Kidney (tissue), 14 donors: ENCODE results near the gene CLMN. TPM values are rescaled to one million over a fixed set of nuclear protein-coding genes. Genes with fewer than 3 reads are reported as not detected.

Experiments
- DNase-seq, 5 donors: peaks; one replicate each; pipeline ENCODE4 v3.0.0-alpha.2; 2013 to 2020
- FAIRE-seq: peaks from 2 replicates; lab custom pipeline; 2012; peaks lifted over from hg19 to GRCh38; lab: Jason Lieb, UNC
- H3K27ac ChIP-seq, 2 donors: one replicate each; pipeline ENCODE4 v1.7.0; 2013; ENCODE audit warnings: low read depth in 2 of 2, low read length in 2 of 2, inconsistent platforms in 1 of 2
- H3K27me3 ChIP-seq: one replicate; pipeline ENCODE4 v1.7.1; 2013; ENCODE audit warnings: low read length, inconsistent platforms; ENCODE audit not compliant: control insufficient read depth, insufficient read depth
- H3K36me3 ChIP-seq, 3 donors: one replicate each; pipeline versions ENCODE4 v1.7.0 to v1.7.1; 2013; ENCODE audit warnings: low read length in 3 of 3, control low read depth in 1 of 3, inconsistent platforms in 1 of 3; ENCODE audit not compliant: insufficient read depth in 3 of 3, control insufficient read depth in 2 of 3
- H3K4me1 ChIP-seq, 3 donors: one replicate each; pipeline versions ENCODE4 v1.7.0 to v1.7.1; 2013; ENCODE audit warnings: low read length in 3 of 3, inconsistent platforms in 1 of 3, low read depth in 1 of 3; ENCODE audit not compliant: control insufficient read depth in 2 of 3, insufficient read depth in 2 of 3
- H3K4me3 ChIP-seq, 3 donors: one replicate each; pipeline versions ENCODE4 v1.7.0 to v1.8.1; 2013; ENCODE audit warnings: low read length in 3 of 3, control low read depth in 1 of 3, inconsistent platforms in 1 of 3
- H3K9ac ChIP-seq, 3 donors: one replicate each; pipeline versions ENCODE4 v1.7.0 to v1.7.1; 2013; ENCODE audit warnings: low read length in 3 of 3, control low read depth in 1 of 3, inconsistent platforms in 1 of 3
- H3K9me3 ChIP-seq, 3 donors: one replicate each; pipeline versions ENCODE4 v1.7.0 to v1.7.1; 2013; ENCODE audit warnings: low read length in 3 of 3, control low read depth in 1 of 3, inconsistent platforms in 1 of 3; ENCODE audit not compliant: control insufficient read depth in 2 of 3, insufficient read depth in 1 of 3
- intact Hi-C: fragments of 100-400 bp; cut with DNase I; formaldehyde crosslinking; loops from one replicate; pipeline ENCODE4 v1.11.1; 2022
- polyA plus RNA-seq: library from polyadenylated mRNA; stranded (reverse); fragments of 350-450 nt; fragmentation: Illumina TruSeq; extraction: RNeasy Lipid Tissue Mini Kit (QIAGEN cat#74804); gene quantifications from one replicate; pipeline ENCODE4 v1.2.3, GENCODE V29; 2014; ENCODE audit warnings: low read depth, low replicate concordance; ENCODE audit not compliant: insufficient read depth
- total RNA-seq: library from RNA; stranded (reverse); fragmentation: NEBNext Ultra II Directional; extraction: Animal tissue kit (Norgen Biotek cat#: 25700); gene quantifications from one replicate; pipeline ENCODE4 v1.2.1, GENCODE V29; 2021
- TF ChIP-seq, protein P1 (sequence below): IDR thresholded peaks from 3 replicates; pipeline ENCODE4 v1.5.1; 2012; ENCODE audit warnings: mild to moderate bottlenecking, moderate library complexity, borderline replicate concordance; ENCODE audit not compliant: insufficient read depth; ENCODE audit errors: extremely low read depth
- donor health status: control.
- donor health status: control.
- donor health status: control.
- donor health status: control.
- donor health status: control.
- donor health status: DM: yes; HTN: yes; CAD: no.
- donor health status: Normal renal cell carcinoma (clear cell type).

CLMN gene
- total and polyA plus RNA-seq, 2 donors from 2014 or later: 33.1 to 151 TPM

GRCh38 chr14:95254288-95254687 is 65.4 kb downstream of the CLMN start:
- TF ChIP-seq, protein P1, sequence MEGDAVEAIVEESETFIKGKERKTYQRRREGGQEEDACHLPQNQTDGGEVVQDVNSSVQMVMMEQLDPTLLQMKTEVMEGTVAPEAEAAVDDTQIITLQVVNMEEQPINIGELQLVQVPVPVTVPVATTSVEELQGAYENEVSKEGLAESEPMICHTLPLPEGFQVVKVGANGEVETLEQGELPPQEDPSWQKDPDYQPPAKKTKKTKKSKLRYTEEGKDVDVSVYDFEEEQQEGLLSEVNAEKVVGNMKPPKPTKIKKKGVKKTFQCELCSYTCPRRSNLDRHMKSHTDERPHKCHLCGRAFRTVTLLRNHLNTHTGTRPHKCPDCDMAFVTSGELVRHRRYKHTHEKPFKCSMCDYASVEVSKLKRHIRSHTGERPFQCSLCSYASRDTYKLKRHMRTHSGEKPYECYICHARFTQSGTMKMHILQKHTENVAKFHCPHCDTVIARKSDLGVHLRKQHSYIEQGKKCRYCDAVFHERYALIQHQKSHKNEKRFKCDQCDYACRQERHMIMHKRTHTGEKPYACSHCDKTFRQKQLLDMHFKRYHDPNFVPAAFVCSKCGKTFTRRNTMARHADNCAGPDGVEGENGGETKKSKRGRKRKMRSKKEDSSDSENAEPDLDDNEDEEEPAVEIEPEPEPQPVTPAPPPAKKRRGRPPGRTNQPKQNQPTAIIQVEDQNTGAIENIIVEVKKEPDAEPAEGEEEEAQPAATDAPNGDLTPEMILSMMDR: no peak
- peak overlapping the region; percentile 33 to 65 for H3K27ac ChIP-seq
- peaks cover 12 to 54% (median 30%) of the 10 kb centered on the region in 3 donors for H3K4me1 ChIP-seq
- H3K9me3 ChIP-seq: no peaks in the 10 kb centered on the region
- no peak for FAIRE-seq
- intact Hi-C loops: no loop called here
- H3K36me3 ChIP-seq: no peaks in the 10 kb centered on the region
- no peaks in the 10 kb centered on the region for H3K27me3 ChIP-seq
- DNase-seq: peak in 1 of 5 donors; percentile 32
- H3K4me3 ChIP-seq: no peak overlapping the region
- H3K9ac ChIP-seq: no peak overlapping the region

DNA sequence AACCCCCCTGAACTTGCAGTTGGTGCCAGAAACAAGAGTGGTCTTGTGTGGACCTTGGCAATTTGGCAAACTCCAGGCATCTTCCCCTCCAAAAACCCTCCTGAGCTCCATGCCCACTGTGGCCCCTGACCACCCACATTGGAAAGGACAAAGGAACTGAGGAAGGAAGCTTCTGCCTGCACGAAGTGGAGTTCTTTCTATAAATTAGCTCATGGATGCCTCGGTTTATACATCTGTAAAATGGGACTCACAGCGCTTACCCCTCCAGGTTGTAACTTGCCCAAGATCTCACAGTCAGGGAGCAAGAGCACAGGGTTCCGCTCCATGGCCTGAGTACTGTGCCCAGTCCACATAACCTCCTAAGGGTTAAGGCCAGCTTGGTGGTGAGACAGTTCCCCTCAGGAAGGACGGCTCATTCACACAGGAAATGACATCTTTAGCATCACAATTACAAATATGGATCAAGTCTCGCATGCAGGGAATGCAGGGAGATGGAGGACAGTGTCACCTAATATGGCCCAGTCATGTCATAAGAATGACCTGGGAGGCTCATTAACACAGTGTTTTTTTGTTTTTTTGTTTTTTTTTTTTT is 66.6 kb downstream of the CLMN start:
- Histone ChIP-seq H3K36me3 (no peaks in the 10 kb centered on the region), H3K4me1 (peaks cover 16 to 56% (median 41%) of the 10 kb centered on the region in 3 donors), H3K9ac (no peak overlapping the region), H3K9me3 (no peaks in the 10 kb centered on the region), H3K4me3 (no peak overlapping the region), H3K27ac (no peak overlapping the region), H3K27me3 (no peaks in the 10 kb centered on the region)
- DNase-seq (peak in 1 of 5 donors; percentile 18), FAIRE-seq (no peak)
- intact Hi-C loops: no loop called here
- TF ChIP-seq, protein P1: no peak

GRCh38 chr14:95252219-95252618 is 67.5 kb downstream of the CLMN start:
- Histone ChIP-seq H3K9me3 (no peaks in the 10 kb centered on the region), H3K27me3 (no peaks in the 10 kb centered on the region), H3K9ac (no peak overlapping the region), H3K27ac (peak overlapping the region; percentile 2 to 8), H3K4me1 (peaks cover 16 to 49% (median 41%) of the 10 kb centered on the region in 3 donors), H3K4me3 (no peak overlapping the region), H3K36me3 (no peaks in the 10 kb centered on the region)
- DNase-seq (peak in 1 of 5 donors; percentile 37), FAIRE-seq (no peak)
- TF ChIP-seq, protein P1: no peak
- intact Hi-C loops: no loop called here

DNA sequence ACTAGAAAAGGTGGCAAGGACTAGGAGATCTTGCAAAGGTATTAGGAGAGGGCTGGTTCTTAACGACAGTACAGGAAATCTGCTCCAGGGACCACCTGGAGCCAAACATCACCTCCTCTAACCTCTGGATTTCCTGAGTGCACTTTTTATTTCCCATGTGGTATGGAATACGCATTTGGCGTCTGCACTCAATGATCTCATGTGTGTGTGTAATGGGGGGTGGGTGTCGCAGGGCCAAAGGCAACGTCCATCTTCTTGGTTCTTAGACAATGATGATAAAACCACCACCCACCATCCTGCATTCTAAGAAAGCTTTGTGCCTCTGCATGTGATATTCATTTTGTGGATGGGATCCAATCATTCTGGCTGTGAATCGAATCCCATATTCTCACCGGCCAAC is 68.8 kb downstream of the CLMN start:
- Histone ChIP-seq H3K27me3 (no peaks in the 10 kb centered on the region), H3K36me3 (no peaks in the 10 kb centered on the region), H3K9ac (no peak overlapping the region), H3K27ac (no peak overlapping the region), H3K4me3 (no peak overlapping the region), H3K4me1 (peaks cover 13 to 39% (median 30%) of the 10 kb centered on the region in 3 donors), H3K9me3 (no peaks in the 10 kb centered on the region)
- TF ChIP-seq, protein P1: no peak
- DNase-seq (peak in 1 of 5 donors; percentile 26), FAIRE-seq (no peak)
- intact Hi-C loops: no loop called here
